LNCaP clone FGC (cell line): ENCODE results near the gene SEMA4D.

Source experiments
- DNase-seq: peaks from one replicate; pipeline ENCODE4 v3.0.0-alpha.2; 2011; ENCODE audit warnings: low read depth
- H3K4me3 ChIP-seq: 2 replicates; pipeline ENCODE4 v1.5.1; 2011; ENCODE audit warnings: mild to moderate bottlenecking, low read depth, low read length, control low read depth
- TF ChIP-seq, protein P1 (sequence below): IDR thresholded peaks from 2 replicates; pipeline ENCODE4 v1.5.1; 2012; ENCODE audit warnings: mild to moderate bottlenecking; ENCODE audit not compliant: control insufficient read depth, insufficient read depth; ENCODE audit errors: extremely low read depth

Gene SEMA4D

DNA sequence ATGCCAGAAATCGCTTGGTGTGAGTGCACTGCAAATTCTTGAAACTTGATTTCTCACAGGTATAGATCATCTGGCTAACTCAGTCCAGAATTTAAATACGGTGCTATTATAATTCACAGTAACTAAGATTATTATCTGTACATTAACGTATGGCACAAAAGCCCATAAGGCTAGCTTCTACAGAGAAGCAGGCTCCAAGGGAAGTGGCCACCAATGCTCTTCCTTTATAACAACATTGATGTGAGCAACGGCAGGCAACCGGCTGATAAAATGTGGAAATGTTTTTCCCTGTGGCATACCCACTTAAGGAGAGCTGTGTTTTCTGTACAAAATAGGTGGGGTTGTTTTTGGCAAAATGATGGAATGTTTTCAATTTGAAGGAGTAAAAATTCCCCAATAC lies 35.7 kb downstream of the SEMA4D start:
- TF ChIP-seq, protein P1, sequence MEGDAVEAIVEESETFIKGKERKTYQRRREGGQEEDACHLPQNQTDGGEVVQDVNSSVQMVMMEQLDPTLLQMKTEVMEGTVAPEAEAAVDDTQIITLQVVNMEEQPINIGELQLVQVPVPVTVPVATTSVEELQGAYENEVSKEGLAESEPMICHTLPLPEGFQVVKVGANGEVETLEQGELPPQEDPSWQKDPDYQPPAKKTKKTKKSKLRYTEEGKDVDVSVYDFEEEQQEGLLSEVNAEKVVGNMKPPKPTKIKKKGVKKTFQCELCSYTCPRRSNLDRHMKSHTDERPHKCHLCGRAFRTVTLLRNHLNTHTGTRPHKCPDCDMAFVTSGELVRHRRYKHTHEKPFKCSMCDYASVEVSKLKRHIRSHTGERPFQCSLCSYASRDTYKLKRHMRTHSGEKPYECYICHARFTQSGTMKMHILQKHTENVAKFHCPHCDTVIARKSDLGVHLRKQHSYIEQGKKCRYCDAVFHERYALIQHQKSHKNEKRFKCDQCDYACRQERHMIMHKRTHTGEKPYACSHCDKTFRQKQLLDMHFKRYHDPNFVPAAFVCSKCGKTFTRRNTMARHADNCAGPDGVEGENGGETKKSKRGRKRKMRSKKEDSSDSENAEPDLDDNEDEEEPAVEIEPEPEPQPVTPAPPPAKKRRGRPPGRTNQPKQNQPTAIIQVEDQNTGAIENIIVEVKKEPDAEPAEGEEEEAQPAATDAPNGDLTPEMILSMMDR: no peak
- no peak for DNase-seq
- no peak overlapping the region for H3K4me3 ChIP-seq

DNA sequence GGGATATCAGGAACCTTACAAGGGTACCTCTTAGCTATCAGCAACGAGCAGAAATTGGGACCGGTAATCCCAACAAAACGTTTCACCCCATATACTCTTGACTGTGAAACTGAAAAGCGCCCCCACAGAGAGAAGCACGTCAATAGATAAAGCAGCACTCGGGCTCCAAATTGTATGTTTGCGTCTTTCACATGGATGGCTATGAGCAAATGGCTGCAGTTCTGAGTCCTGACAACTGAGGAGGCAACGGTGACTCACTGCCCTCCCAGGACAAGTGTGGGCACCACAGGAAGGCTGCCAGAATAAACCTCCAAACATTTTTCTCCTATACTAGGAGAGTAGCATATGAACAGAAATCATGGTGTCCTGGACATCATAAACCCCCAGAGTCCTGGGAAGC lies 36.6 kb downstream of the SEMA4D start:
- TF ChIP-seq, protein P1: no peak
- no peak for DNase-seq

DNA sequence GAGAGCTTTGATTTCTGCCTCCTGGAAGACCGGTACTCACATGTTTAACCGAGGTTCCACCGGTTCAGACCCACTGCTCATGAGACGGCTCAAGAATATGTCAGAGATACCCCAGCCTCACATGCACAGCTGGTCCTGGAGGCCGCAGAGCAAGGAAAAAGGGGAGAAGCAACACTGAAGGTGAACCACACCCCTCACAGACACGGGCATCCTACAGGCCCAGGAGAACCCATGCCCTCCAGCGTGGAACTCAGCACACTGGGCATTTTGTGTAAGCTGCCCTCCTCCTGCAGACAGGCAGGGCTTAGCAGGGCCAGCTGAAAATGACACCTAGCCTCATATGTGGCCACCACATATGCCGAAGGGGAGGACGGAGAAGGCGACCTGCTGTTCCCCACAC lies 37.4 kb downstream of the SEMA4D start:
- TF ChIP-seq, protein P1: no peak
- DNase-seq: no peak
- no peak overlapping the region for H3K4me3 ChIP-seq

More for the DNA sequence above, 36.6 kb downstream of the SEMA4D start:
- no peak overlapping the region for H3K4me3 ChIP-seq

DNA sequence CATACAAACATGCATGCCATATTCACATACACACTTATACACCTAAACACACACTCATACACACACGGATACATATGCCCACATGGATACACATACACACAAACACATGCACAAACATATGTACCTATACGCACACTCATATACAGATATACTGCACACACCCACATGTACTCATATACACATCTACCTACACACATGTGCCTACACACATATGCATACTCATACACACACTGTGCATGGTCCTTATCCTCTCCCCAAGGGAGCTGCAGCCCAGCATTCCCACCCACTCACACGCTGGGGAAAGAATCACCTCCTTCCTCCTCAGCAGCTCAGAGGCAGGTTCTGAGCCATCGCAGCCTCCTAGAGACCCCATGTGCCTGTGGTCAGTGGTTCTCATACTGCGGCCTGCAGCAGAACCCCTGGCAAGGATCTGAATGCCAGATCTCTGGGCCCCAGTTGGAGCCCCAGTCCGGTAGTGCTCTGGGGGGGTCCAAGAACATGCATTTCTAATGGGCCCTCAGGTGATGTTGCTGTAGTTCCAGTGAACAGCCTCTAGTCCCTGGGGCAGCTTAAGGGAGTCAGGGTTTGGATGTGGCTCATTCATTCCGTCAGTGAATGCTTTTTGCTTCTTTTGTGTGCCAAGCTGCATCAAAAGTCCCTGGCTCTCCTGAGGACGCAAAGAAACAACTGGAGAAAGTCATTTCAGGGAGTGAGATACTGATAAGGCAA lies 39.0 kb downstream of the SEMA4D start:
- no peak for DNase-seq
- no peak overlapping the region for H3K4me3 ChIP-seq
- TF ChIP-seq, protein P1: no peak

DNA sequence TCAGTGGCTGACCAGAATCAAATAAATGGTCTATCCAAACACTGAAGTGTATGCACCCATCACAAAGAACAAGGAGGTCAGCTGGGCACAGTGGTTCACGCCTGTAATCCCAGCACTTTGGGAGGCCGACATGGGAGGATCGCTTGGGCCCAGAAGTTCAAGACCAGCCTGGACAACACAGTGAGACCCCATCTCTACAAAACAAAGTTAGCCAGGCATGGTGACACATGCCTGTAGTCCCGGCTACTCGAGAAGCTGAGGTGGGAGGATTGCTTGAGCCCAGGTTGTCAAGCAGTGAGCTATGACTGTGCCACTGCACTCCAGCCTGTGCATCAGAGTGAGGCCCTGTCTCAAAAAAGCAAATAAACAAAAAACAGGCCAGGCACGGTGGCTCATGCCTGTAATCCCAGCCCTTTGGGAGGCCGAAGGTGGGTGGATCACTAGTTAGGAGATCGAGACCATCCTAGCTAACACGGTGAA lies 40.5 kb downstream of the SEMA4D start:
- H3K4me3 ChIP-seq: no peak overlapping the region
- TF ChIP-seq, protein P1: no peak
- DNase-seq: no peak

DNA sequence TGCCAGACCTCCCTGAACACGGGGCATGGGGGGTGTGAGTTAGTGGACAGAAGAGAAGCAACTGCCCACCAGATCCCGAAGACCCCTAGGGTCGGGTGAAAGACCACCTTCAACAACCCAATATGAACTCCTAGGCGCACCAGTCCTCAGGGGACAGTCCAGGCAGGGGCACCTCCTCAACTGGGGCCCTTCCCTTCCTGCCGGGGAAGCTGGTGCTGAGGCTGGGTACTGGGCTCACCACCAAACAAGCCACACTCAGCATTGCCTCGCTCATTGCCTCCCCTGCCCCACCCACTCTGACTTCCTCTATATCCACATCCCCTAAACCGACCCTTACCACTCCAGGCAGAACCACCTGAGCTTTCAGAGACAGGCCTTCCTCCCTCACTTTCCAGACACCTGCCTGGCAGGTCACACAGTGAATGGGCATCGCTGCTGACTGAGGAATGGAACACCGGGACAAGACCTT lies 42.5 kb downstream of the SEMA4D start:
- no peak for DNase-seq
- H3K4me3 ChIP-seq: no peak overlapping the region
- TF ChIP-seq, protein P1: no peak
